SK-N-SH (cell line): Measurements from ENCODE around the gene RAB7A. TPM values are rescaled to one million over a fixed set of nuclear protein-coding genes. Genes with fewer than 3 reads are reported as not detected.

Source experiments
- CTCF ChIA-PET: fragments of 300-600, 350-600 bp; formaldehyde crosslinking; extraction: SDS; loops from one replicate; lab custom pipeline; 2021; lab: Yijun Ruan, JAX
- POLR2A ChIA-PET: fragments of 350-600 bp; sonication (Branson Sonifier 250); formaldehyde crosslinking; extraction: SDS; loops from one replicate; lab custom pipeline; 2020; ENCODE audit warnings: antibody characterized with exemption, inconsistent platforms; lab: Yijun Ruan, JAX
- DNase-seq: peaks from one replicate; pipeline ENCODE4 v3.0.0; 2012
- H2AFZ ChIP-seq: fragments of 200-600 bp; sonication (generic); 2 replicates; pipeline ENCODE4 v1.8.1; 2016; ENCODE audit warnings: antibody characterized with exemption, mild to moderate bottlenecking, low read depth
- H3F3A ChIP-seq: fragments of 200-600 bp; sonication (generic); replicated peaks from 2 replicates; pipeline ENCODE3; 2016; ENCODE audit warnings: antibody characterized with exemption, mild to moderate bottlenecking; ENCODE audit not compliant: insufficient read depth
- H3K27ac ChIP-seq, 2 experiments: fragments of 200-500 bp in 1 of 2; fragments of 200-600 bp in 1 of 2; sonication (Bioruptor generic) in 1 of 2; sonication (generic), shearing (Covaris generic) in 1 of 2; 2 replicates each; pipeline versions ENCODE4 v1.5.1 to v1.6.1; 2014 to 2016; ENCODE audit warnings: low read depth in 2 of 2, inconsistent platforms in 1 of 2, low read length in 1 of 2, mild to moderate bottlenecking in 1 of 2, mixed read lengths in 1 of 2
- H3K27me3 ChIP-seq: fragments of 200-600 bp; sonication (generic), shearing (Covaris generic); 2 replicates; pipeline ENCODE4 v1.6.1; 2016; ENCODE audit warnings: mixed run types; ENCODE audit not compliant: insufficient read depth
- H3K36me3 ChIP-seq, 2 experiments: fragments of 200-500 bp in 1 of 2; fragments of 200-600 bp in 1 of 2; sonication (Bioruptor generic) in 1 of 2; sonication (generic) in 1 of 2; replicated peaks in 1 of 2; 2 replicates each; pipeline versions ENCODE3 to v1.5.1; 2014 to 2016; ENCODE audit warnings: low read length in 1 of 2, mild to moderate bottlenecking in 1 of 2; ENCODE audit not compliant: insufficient read depth in 2 of 2, control insufficient read depth in 1 of 2
- H3K4me1 ChIP-seq, 2 experiments: fragments of 200-500 bp in 1 of 2; fragments of 200-600 bp in 1 of 2; sonication (Bioruptor generic) in 1 of 2; sonication (generic), shearing (Covaris generic) in 1 of 2; 2 replicates each; pipeline versions ENCODE4 v1.5.1 to v1.6.1; 2014 to 2016; ENCODE audit warnings: low read depth in 1 of 2, low read length in 1 of 2, mixed run types in 1 of 2; ENCODE audit not compliant: insufficient read depth in 2 of 2, control insufficient read depth in 1 of 2
- H3K4me2 ChIP-seq: fragments of 200-600 bp; sonication (generic), shearing (Covaris generic); 2 replicates; pipeline ENCODE4 v1.6.1; 2017; ENCODE audit warnings: mixed run types
- H3K4me3 ChIP-seq, 2 experiments: fragments of 200-500 bp in 1 of 2; fragments of 200-600 bp in 1 of 2; sonication (Bioruptor generic) in 1 of 2; sonication (generic), shearing (Covaris generic) in 1 of 2; 2 replicates each; pipeline versions ENCODE4 v1.5.1 to v1.8.1; 2014 to 2016; ENCODE audit warnings: low read depth in 2 of 2, inconsistent platforms in 1 of 2, low read length in 1 of 2, mild to moderate bottlenecking in 1 of 2, mixed read lengths in 1 of 2, moderate library complexity in 1 of 2
- H3K79me2 ChIP-seq: fragments of 200-600 bp; sonication (generic); 2 replicates; pipeline ENCODE4 v1.8.1; 2017; ENCODE audit warnings: mild to moderate bottlenecking; ENCODE audit not compliant: insufficient read depth
- H3K9ac ChIP-seq: fragments of 200-600 bp; sonication (generic); 2 replicates; pipeline ENCODE4 v1.6.1; 2017; ENCODE audit warnings: mixed run types
- H3K9me2 ChIP-seq: fragments of 200-600 bp; sonication (generic); 2 replicates; pipeline ENCODE4 v1.6.1; 2017; ENCODE audit warnings: mixed run types
- H3K9me3 ChIP-seq: fragments of 200-600 bp; sonication (generic); 2 replicates; pipeline ENCODE4 v1.6.1; 2017; ENCODE audit warnings: mixed run types, mild to moderate bottlenecking, moderate library complexity
- H4K20me1 ChIP-seq: fragments of 200-600 bp; sonication (generic); 2 replicates; pipeline ENCODE4 v1.6.1; 2017; ENCODE audit warnings: mild to moderate bottlenecking, mixed run types; ENCODE audit not compliant: insufficient read depth
- CTCF ChIP-seq: fragments of 200-600 bp; sonication (generic); IDR thresholded peaks from 2 replicates; pipeline ENCODE4 v1.6.1; 2017; ENCODE audit warnings: antibody characterized with exemption, mild to moderate bottlenecking, moderate library complexity
- ELF1 ChIP-seq: IDR thresholded peaks from 2 replicates; pipeline ENCODE4 v1.4.0; 2012
- EP300 ChIP-seq, 2 experiments: IDR thresholded peaks; 2 replicates each; pipeline versions ENCODE4 v1.4.0 to v1.6.1; 2012; ENCODE audit warnings: borderline replicate concordance in 1 of 2, low read depth in 1 of 2, low read length in 1 of 2
- FOSL2 ChIP-seq: IDR thresholded peaks from 2 replicates; pipeline ENCODE4 v1.4.0; 2012; ENCODE audit warnings: low read depth, mild to moderate bottlenecking, moderate library complexity, borderline replicate concordance
- FOXJ3 ChIP-seq: sonication (generic); formaldehyde crosslinking; IDR thresholded peaks from 2 replicates; pipeline ENCODE4 v1.5.1; 2020; ENCODE audit warnings: mild to moderate bottlenecking, missing genetic modification reagents
- FOXM1 ChIP-seq: IDR thresholded peaks from 2 replicates; pipeline ENCODE4 v1.4.0; 2012; ENCODE audit warnings: low read depth, mild to moderate bottlenecking
- GABPA ChIP-seq: IDR thresholded peaks from 2 replicates; pipeline ENCODE4 v1.4.0; 2012; ENCODE audit warnings: low read depth, mild to moderate bottlenecking
- MAX ChIP-seq: IDR thresholded peaks from 2 replicates; pipeline ENCODE4 v1.4.0; 2012; ENCODE audit warnings: low read depth
- MEF2A ChIP-seq: IDR thresholded peaks from 2 replicates; pipeline ENCODE4 v1.4.0; 2012; ENCODE audit warnings: low read depth, borderline replicate concordance
- NFIC ChIP-seq: IDR thresholded peaks from 2 replicates; pipeline ENCODE4 v1.4.0; 2012; ENCODE audit warnings: borderline replicate concordance
- REST ChIP-seq: IDR thresholded peaks from 2 replicates; pipeline ENCODE4 v1.6.1; 2012; ENCODE audit warnings: mild to moderate bottlenecking, low read depth, low read length, moderate library complexity
- RXRA ChIP-seq: IDR thresholded peaks from 2 replicates; pipeline ENCODE4 v1.4.0; 2012; ENCODE audit warnings: low read depth, mild to moderate bottlenecking, borderline replicate concordance
- SIN3A ChIP-seq: IDR thresholded peaks from 2 replicates; pipeline ENCODE4 v1.6.1; 2012; ENCODE audit warnings: low read depth, mild to moderate bottlenecking, low read length, moderate library complexity, borderline replicate concordance
- TCF12 ChIP-seq: IDR thresholded peaks from 2 replicates; pipeline ENCODE4 v1.4.0; 2012
- WGBS: methylation state at CpG from one replicate; pipeline ENCODE4 v1.1.6; 2017; ENCODE audit warnings: low lambda C conversion rate; 5-methylcytosine and 5-hydroxymethylcytosine counted together
- polyA plus RNA-seq, 3 experiments: library from polyadenylated mRNA; depleted of rRNA; stranded (reverse); fragments of >200 nt; gene quantifications; 2 replicates each; pipeline ENCODE4 v1.2.3, GENCODE V29; 2012
- TF ChIP-seq, protein P1 (sequence below): fragments of 150-350 bp; IDR thresholded peaks from 2 replicates; pipeline ENCODE4 v1.6.1; 2017; ENCODE audit warnings: antibody characterized with exemption, low read length, low read depth, borderline replicate concordance
- TF ChIP-seq, protein P2 (sequence below): IDR thresholded peaks from 2 replicates; pipeline ENCODE4 v1.4.0; 2012; ENCODE audit warnings: low read depth, borderline replicate concordance
- TF ChIP-seq, protein P3 (sequence below): IDR thresholded peaks from 2 replicates; pipeline ENCODE4; 2012
- TF ChIP-seq, protein P4 (sequence below): fragments of 150-350 bp; IDR thresholded peaks from 2 replicates; pipeline ENCODE4 v1.6.1; 2016; ENCODE audit warnings: mild to moderate bottlenecking, low read depth, low read length

The RAB7A gene
- polyA plus RNA-seq, 1 of the 3 experiments (the other 2 are of a cell fraction), result 271 TPM

GRCh38 chr3:128753715-128754114 lies 27.7 kb downstream of the RAB7A start:
- Histone ChIP-seq H3K4me2 (no peak overlapping the region), H3K27ac (no peak overlapping the region), H3F3A (no peaks in the 10 kb centered on the region), H3K79me2 (peaks cover 98% of the 10 kb centered on the region), H3K36me3 (peaks cover 0 to 8% of the 10 kb centered on the region in 2 experiments), H4K20me1 (peaks cover 66% of the 10 kb centered on the region), H3K9me3 (no peaks in the 10 kb centered on the region), H3K4me3 (no peak overlapping the region), H3K9me2 (no peaks in the 10 kb centered on the region), H3K9ac (no peak overlapping the region), H3K27me3 (no peaks in the 10 kb centered on the region), H2AFZ (no peak overlapping the region), H3K4me1 (no peaks in the 10 kb centered on the region)
- TF ChIP-seq REST (no peak), ELF1 (no peak), FOSL2 (no peak), MAX (no peak)
- DNase-seq, result no peak
- POLR2A ChIA-PET, result no interaction called here
- CTCF ChIA-PET, result interaction anchor here (0.6 to 4.7 kb wide), 4 partner anchors 42 to 73 kb away, joined by 3 to 18 read pairs (median 3); no protein-coding TSS in a partner anchor
- WGBS, result 100% methylated on average over 1 of the region's 1 CpG

DNA sequence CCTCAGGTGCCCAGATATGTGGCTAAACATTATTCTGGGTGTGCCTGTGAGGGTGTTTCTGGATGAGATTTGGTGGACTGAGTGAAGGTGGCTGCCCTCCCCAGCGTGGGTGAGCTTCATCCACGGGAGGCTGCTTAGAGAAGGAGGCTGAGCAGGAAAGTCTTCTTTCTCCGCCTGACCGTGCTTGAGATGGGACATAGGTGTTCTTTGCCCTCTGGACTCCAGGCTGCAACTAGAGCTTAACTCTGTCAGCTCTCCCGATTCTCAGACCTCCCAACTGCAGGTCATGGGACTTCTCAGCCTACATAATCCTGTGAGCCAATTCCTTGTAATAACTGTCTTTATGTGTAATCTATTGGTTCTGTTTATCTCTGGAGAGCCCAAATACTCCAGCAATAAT lies 34.1 kb downstream of the RAB7A start:
- ChIA-PET CTCF (interaction anchor here (0.7 to 1.8 kb wide), 5 partner anchors 9 to 151 kb away, joined by 3 to 4 read pairs (median 4); no protein-coding TSS in a partner anchor), POLR2A (no interaction called here)
- Histone ChIP-seq H3K9me2 (no peaks in the 10 kb centered on the region), H4K20me1 (peaks cover 71% of the 10 kb centered on the region), H3K79me2 (peaks cover 95% of the 10 kb centered on the region), H3F3A (no peaks in the 10 kb centered on the region), H3K36me3 (peaks cover under 1 to 4% of the 10 kb centered on the region in 2 experiments), H3K9me3 (no peaks in the 10 kb centered on the region), H3K27me3 (no peaks in the 10 kb centered on the region), H3K9ac (no peak overlapping the region), H3K4me3 (no peak overlapping the region), H3K4me1 (peaks cover 0 to 10% of the 10 kb centered on the region in 2 experiments; a peak in 2 of 4 replicates), H2AFZ (no peak overlapping the region), H3K4me2 (no peak overlapping the region), H3K27ac (no peak overlapping the region; a peak in 1 of 4 replicates)
- WGBS, result 95% methylated on average over 5 of the region's 5 CpGs
- DNase-seq, result no peak
- TF ChIP-seq NFIC (no peak), CTCF (no peak), FOXJ3 (CRISPR knock-in tag) (no peak), GABPA (no peak), FOSL2 (no peak), SIN3A (no peak), EP300 (IDR thresholded peaks at IDR 0.05; ENCODE audit: borderline replicate concordance in 1 of 2, low read depth in 1 of 2, low read length in 1 of 2) (no peak), MEF2A (no peak), FOXM1 (no peak), RXRA (no peak), TCF12 (no peak)
- TF ChIP-seq, protein P1, sequence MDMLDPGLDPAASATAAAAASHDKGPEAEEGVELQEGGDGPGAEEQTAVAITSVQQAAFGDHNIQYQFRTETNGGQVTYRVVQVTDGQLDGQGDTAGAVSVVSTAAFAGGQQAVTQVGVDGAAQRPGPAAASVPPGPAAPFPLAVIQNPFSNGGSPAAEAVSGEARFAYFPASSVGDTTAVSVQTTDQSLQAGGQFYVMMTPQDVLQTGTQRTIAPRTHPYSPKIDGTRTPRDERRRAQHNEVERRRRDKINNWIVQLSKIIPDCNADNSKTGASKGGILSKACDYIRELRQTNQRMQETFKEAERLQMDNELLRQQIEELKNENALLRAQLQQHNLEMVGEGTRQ, result no peak
- TF ChIP-seq, protein P2, sequence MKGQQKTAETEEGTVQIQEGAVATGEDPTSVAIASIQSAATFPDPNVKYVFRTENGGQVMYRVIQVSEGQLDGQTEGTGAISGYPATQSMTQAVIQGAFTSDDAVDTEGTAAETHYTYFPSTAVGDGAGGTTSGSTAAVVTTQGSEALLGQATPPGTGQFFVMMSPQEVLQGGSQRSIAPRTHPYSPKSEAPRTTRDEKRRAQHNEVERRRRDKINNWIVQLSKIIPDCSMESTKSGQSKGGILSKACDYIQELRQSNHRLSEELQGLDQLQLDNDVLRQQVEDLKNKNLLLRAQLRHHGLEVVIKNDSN, result no peak
- TF ChIP-seq, protein P3, sequence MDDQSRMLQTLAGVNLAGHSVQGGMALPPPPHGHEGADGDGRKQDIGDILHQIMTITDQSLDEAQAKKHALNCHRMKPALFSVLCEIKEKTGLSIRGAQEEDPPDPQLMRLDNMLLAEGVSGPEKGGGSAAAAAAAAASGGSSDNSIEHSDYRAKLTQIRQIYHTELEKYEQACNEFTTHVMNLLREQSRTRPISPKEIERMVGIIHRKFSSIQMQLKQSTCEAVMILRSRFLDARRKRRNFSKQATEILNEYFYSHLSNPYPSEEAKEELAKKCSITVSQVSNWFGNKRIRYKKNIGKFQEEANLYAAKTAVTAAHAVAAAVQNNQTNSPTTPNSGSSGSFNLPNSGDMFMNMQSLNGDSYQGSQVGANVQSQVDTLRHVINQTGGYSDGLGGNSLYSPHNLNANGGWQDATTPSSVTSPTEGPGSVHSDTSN, result no peak
- TF ChIP-seq, protein P4, sequence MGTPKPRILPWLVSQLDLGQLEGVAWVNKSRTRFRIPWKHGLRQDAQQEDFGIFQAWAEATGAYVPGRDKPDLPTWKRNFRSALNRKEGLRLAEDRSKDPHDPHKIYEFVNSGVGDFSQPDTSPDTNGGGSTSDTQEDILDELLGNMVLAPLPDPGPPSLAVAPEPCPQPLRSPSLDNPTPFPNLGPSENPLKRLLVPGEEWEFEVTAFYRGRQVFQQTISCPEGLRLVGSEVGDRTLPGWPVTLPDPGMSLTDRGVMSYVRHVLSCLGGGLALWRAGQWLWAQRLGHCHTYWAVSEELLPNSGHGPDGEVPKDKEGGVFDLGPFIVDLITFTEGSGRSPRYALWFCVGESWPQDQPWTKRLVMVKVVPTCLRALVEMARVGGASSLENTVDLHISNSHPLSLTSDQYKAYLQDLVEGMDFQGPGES, result no peak
